KMS-11 (cell line): ENCODE results near the gene ATL3.

Experiments used
- H2AFZ ChIP-seq: fragments of 200-600 bp; sonication (generic); 2 replicates; pipeline ENCODE4 v1.6.1; 2016; ENCODE audit warnings: antibody characterized with exemption, mixed run types, low read depth
- H3K27ac ChIP-seq: fragments of 200-600 bp; sonication (generic); 2 replicates; pipeline ENCODE4 v1.6.1; 2016; ENCODE audit warnings: mild to moderate bottlenecking, mixed run types
- H3K27me3 ChIP-seq: fragments of 200-600 bp; sonication (generic); 2 replicates; pipeline ENCODE4 v1.6.1; 2017; ENCODE audit warnings: mild to moderate bottlenecking, low read depth, mixed run types, moderate library complexity; ENCODE audit not compliant: insufficient read depth
- H3K36me3 ChIP-seq: fragments of 200-600 bp; sonication (generic); 2 replicates; pipeline ENCODE4 v1.6.1; 2017; ENCODE audit warnings: mild to moderate bottlenecking, mixed run types; ENCODE audit not compliant: insufficient read depth
- H3K4me1 ChIP-seq: fragments of 200-600 bp; sonication (generic); 2 replicates; pipeline ENCODE4 v1.6.1; 2016; ENCODE audit warnings: mild to moderate bottlenecking, low read depth, mixed run types; ENCODE audit not compliant: poor library complexity, severe bottlenecking
- H3K4me2 ChIP-seq: fragments of 200-600 bp; sonication (generic); 2 replicates; pipeline ENCODE4 v1.7.0; 2016; ENCODE audit warnings: mild to moderate bottlenecking, mixed run types
- H3K4me3 ChIP-seq: fragments of 200-600 bp; sonication (generic); IDR thresholded peaks from 2 replicates; pipeline ENCODE4 v1.6.1; 2017; ENCODE audit warnings: low read depth, low read length, mixed read lengths; ENCODE audit not compliant: insufficient read depth
- H3K79me2 ChIP-seq: fragments of 200-600 bp; sonication (generic); 2 replicates; pipeline ENCODE4 v1.6.1; 2016; ENCODE audit warnings: low read depth, mixed run types; ENCODE audit not compliant: insufficient read depth
- H3K9ac ChIP-seq: fragments of 200-600 bp; sonication (generic); 2 replicates; pipeline ENCODE4 v1.6.1; 2016; ENCODE audit warnings: mild to moderate bottlenecking, mixed run types
- H4K20me1 ChIP-seq: fragments of 200-600 bp; sonication (generic); 2 replicates; pipeline ENCODE4 v1.6.1; 2016; ENCODE audit warnings: mild to moderate bottlenecking, mixed run types; ENCODE audit not compliant: insufficient read depth
- TF ChIP-seq, protein P1 (sequence below): fragments of 200-600 bp; sonication (generic); conservative IDR thresholded peaks from 2 replicates; pipeline ENCODE4 v1.6.1; 2017; ENCODE audit warnings: low read depth, mild to moderate bottlenecking, antibody characterized with exemption, low read length, moderate library complexity, mixed read lengths

The ATL3 gene

GRCh38 chr11:63663809-63664208 is 7.4 kb downstream of the ATL3 start:
- Histone ChIP-seq H3K27ac (no peak overlapping the region), H3K4me1 (peaks cover 24% of the 10 kb centered on the region), H4K20me1 (no peaks in the 10 kb centered on the region), H3K79me2 (peaks cover 98% of the 10 kb centered on the region), H3K9ac (no peak overlapping the region), H3K4me2 (no peak overlapping the region), H3K27me3 (no peaks in the 10 kb centered on the region), H2AFZ (no peak overlapping the region), H3K36me3 (no peaks in the 10 kb centered on the region; the same call in 1 of the 2 replicates), H3K4me3 (no peak overlapping the region)
- TF ChIP-seq, protein P1, sequence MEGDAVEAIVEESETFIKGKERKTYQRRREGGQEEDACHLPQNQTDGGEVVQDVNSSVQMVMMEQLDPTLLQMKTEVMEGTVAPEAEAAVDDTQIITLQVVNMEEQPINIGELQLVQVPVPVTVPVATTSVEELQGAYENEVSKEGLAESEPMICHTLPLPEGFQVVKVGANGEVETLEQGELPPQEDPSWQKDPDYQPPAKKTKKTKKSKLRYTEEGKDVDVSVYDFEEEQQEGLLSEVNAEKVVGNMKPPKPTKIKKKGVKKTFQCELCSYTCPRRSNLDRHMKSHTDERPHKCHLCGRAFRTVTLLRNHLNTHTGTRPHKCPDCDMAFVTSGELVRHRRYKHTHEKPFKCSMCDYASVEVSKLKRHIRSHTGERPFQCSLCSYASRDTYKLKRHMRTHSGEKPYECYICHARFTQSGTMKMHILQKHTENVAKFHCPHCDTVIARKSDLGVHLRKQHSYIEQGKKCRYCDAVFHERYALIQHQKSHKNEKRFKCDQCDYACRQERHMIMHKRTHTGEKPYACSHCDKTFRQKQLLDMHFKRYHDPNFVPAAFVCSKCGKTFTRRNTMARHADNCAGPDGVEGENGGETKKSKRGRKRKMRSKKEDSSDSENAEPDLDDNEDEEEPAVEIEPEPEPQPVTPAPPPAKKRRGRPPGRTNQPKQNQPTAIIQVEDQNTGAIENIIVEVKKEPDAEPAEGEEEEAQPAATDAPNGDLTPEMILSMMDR = no peak

- Histone ChIP-seq H3K79me2 (peaks cover 73% of the 10 kb centered on the region), H2AFZ (no peak overlapping the region), H3K4me3 (no peak overlapping the region), H3K9ac (no peak overlapping the region), H3K27ac (no peak overlapping the region), H3K27me3 (no peaks in the 10 kb centered on the region), H4K20me1 (no peaks in the 10 kb centered on the region), H3K4me2 (no peak overlapping the region), H3K4me1 (peaks cover 3% of the 10 kb centered on the region), H3K36me3 (no peaks in the 10 kb centered on the region)
- TF ChIP-seq, protein P1 = no peak
These were observed 10.2 kb downstream of the ATL3 start for GRCh38 chr11:63660972-63661371.

DNA sequence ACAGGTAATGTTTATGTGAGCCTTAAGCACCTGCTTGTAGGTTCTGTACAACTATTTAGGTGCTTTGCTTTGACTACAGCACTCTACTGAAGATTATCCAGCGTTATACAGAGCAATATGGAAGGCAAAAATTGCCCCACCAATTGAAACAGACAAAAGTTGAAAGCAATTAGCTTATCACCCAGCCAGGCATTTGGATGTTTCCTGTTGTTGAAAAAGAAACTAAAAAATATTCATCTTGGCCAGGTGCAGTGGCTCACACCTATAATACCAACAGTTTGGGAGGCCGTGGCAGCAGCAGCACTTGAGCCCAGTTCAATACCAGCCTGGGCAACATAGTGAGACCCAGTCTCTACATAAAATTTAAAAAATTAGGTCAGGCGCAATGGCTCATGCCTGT is 18.5 kb downstream of the ATL3 start:
- H3K36me3 ChIP-seq = peaks cover 4% of the 10 kb centered on the region; the same call in 1 of the 2 replicates
- no peak overlapping the region for H2AFZ ChIP-seq
- no peaks in the 10 kb centered on the region; the same call in 1 of the 2 replicates for H3K79me2 ChIP-seq
- no peak overlapping the region for H3K27ac ChIP-seq
- no peak overlapping the region for H3K4me2 ChIP-seq
- no peaks in the 10 kb centered on the region for H3K27me3 ChIP-seq
- H3K4me1 ChIP-seq = no peaks in the 10 kb centered on the region
- H3K4me3 ChIP-seq = no peak overlapping the region
- H4K20me1 ChIP-seq = no peaks in the 10 kb centered on the region
- H3K9ac ChIP-seq = no peak overlapping the region
- TF ChIP-seq, protein P1 = no peak

DNA sequence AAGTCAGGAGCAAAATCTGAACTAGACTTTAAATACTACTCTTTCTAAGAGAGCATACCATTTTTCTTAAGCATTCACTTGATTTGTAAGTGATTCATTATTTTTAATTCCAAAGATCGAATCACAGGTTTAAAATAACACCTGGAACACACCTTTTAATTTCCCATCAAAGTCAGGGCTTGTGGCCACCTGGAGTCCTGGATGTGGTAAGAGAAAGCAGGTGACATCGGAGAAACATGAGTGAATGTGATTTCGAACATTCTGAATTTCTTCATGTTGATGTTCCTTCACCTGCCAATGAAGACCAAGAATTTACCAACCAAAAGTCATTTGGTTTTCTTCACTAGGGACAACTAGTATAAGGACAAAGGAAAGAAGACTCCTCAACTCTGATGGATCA is 28.0 kb downstream of the ATL3 start:
- Histone ChIP-seq H3K4me1 (no peaks in the 10 kb centered on the region), H3K27ac (no peak overlapping the region), H3K27me3 (no peaks in the 10 kb centered on the region), H3K36me3 (no peaks in the 10 kb centered on the region), H3K79me2 (no peaks in the 10 kb centered on the region), H2AFZ (no peak overlapping the region), H4K20me1 (no peaks in the 10 kb centered on the region), H3K4me3 (no peak overlapping the region), H3K4me2 (no peak overlapping the region), H3K9ac (no peak overlapping the region)
- TF ChIP-seq, protein P1 = no peak

DNA sequence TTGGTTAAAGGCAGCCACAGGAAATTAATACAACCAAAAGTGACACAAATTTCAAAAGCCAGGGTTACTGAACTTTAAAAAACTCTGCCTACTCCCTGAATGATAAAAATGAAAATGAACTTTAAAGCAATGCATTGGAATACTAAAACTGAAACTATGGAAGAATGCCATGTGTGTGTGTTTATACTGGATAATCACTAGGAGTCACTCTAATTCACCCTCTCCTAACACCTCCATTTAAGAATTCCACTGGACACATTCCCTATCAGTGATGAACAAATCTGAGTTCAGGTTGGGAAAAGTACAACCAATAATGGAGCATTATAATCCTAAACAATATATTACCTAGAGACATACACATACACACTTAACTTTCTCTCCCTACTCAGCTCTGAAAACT is 29.4 kb downstream of the ATL3 start:
- no peak overlapping the region for H2AFZ ChIP-seq

More for the DNA sequence above, 29.4 kb downstream of the ATL3 start:
- Histone ChIP-seq H3K9ac (no peak overlapping the region), H4K20me1 (no peaks in the 10 kb centered on the region), H3K36me3 (no peaks in the 10 kb centered on the region), H3K27ac (no peak overlapping the region), H3K4me2 (no peak overlapping the region), H3K4me1 (peaks cover under 1% of the 10 kb centered on the region), H3K27me3 (no peaks in the 10 kb centered on the region), H3K4me3 (no peak overlapping the region), H3K79me2 (no peaks in the 10 kb centered on the region)
- TF ChIP-seq, protein P1 = no peak
